Measurements from ENCODE around the gene VPS72. TPM values are rescaled to one million over a fixed set of nuclear protein-coding genes. Genes with fewer than 3 reads are reported as not detected.

The VPS72 gene
- total RNA-seq, 4 donors from 2014 or later, result 27.3 to 43.3 (median 31.1) TPM

DNA sequence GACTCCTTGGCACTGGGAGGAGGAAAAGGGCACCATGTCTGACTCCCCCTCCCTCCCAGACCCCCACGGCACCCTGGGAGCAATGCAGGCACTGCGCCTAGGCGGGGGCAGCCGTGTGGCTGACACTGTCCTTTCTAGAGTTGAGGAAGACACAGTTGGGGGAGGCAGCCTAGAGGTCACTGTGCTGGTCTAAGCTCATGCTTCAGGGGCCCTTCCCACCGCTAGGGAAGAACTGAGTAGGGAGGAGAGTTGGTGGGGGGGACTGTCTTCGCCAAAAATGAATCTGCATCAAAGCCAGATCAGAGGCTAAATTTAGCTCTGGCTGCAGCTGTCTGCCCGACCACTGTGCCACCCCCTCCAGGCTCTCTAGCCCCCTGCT, 47.0 kb downstream of the VPS72 start:
- intact Hi-C loops (cut with DNase I; ENCODE audit: low total_unique reads), result no loop called here

DNA sequence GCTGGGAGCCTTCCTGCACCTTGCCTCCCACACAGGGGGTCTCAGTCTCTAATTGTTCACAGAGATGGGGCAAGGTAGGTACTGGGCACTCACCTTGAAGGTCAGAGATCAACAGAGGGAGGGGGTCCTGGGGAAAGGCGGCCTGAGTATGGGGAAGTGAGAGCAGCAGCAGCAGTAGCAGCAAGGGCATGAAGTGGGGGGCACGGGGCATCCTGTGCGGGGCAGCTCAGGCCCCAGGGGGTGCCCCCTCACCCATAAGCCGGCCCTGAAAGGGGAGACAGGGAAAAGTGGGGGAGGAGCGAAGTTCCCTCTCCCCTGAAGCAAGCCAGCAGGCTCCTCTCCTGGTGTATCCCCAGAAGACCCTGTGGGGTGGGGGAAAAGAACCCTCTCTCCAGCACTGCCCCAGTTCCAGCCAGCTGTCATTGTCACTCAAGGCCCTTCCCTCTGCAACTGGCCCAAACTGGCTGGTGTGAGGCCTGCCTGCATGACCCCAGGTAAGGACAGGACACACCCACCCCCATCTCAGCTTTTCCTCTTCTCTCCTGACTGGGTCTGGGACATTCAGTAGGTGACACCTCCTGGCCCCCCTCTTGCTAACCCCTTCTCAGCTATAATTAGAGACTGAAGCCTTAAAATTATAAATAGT, 47.5 kb downstream of the VPS72 start:
- DNase-seq (ENCODE audit: low spot score in 2 of 2), result peak in 1 of 2 donors; percentile 58
- TF ChIP-seq, protein P1, sequence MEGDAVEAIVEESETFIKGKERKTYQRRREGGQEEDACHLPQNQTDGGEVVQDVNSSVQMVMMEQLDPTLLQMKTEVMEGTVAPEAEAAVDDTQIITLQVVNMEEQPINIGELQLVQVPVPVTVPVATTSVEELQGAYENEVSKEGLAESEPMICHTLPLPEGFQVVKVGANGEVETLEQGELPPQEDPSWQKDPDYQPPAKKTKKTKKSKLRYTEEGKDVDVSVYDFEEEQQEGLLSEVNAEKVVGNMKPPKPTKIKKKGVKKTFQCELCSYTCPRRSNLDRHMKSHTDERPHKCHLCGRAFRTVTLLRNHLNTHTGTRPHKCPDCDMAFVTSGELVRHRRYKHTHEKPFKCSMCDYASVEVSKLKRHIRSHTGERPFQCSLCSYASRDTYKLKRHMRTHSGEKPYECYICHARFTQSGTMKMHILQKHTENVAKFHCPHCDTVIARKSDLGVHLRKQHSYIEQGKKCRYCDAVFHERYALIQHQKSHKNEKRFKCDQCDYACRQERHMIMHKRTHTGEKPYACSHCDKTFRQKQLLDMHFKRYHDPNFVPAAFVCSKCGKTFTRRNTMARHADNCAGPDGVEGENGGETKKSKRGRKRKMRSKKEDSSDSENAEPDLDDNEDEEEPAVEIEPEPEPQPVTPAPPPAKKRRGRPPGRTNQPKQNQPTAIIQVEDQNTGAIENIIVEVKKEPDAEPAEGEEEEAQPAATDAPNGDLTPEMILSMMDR (IDR thresholded peaks at IDR 0.05), result no peak
- TF ChIP-seq POLR2A (IDR thresholded peaks at IDR 0.05), result no peak
- intact Hi-C loops (cut with DNase I; ENCODE audit: low total_unique reads), result no loop called here
- 74 to 76% methylated on average over 5 of the region's 5 CpGs for WGBS, 2 donors
- H3K4me3 ChIP-seq (ENCODE audit: low read depth, poor library complexity, severe bottlenecking), result no peak overlapping the region

More for the DNA sequence above, 47.0 kb downstream of the VPS72 start:
- H3K4me3 ChIP-seq (ENCODE audit: low read depth, poor library complexity, severe bottlenecking), result no peak overlapping the region
- WGBS, 2 donors, result 84 to 90% methylated on average over 7 of the region's 7 CpGs
- TF ChIP-seq POLR2A (IDR thresholded peaks at IDR 0.05), result no peak
- TF ChIP-seq, protein P1 (IDR thresholded peaks at IDR 0.05), result no peak
- DNase-seq (ENCODE audit: low spot score in 2 of 2), result no peak

DNA sequence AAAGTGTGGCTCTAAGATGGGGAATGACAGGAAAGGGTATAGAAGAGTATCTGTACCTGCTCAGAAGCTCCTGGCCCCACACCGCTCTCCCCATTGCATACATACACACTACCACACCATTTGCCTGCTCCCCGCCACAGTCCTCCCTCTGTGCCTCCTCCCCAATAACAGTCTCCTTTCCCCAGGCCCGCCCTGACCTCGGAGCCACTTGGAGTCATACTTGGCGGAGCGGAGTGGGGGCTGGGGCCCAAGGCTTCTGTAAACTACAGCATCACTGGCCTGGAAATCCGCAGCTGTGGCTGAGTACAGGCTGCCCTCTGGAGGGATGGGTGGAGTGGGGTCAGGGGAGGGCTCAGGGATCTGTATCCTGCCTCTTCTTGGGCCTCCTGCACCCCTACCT, 52.2 kb downstream of the VPS72 start:
- 96 to 98% methylated on average over 7 of the region's 7 CpGs for WGBS, 2 donors
- intact Hi-C loops (cut with DNase I; ENCODE audit: low total_unique reads), result no loop called here
- H3K4me3 ChIP-seq (ENCODE audit: low read depth, poor library complexity, severe bottlenecking), result no peak overlapping the region
- DNase-seq (ENCODE audit: low spot score in 2 of 2), result no peak
- no peak for TF ChIP-seq POLR2A (IDR thresholded peaks at IDR 0.05)
- TF ChIP-seq, protein P1 (IDR thresholded peaks at IDR 0.05), result no peak

DNA sequence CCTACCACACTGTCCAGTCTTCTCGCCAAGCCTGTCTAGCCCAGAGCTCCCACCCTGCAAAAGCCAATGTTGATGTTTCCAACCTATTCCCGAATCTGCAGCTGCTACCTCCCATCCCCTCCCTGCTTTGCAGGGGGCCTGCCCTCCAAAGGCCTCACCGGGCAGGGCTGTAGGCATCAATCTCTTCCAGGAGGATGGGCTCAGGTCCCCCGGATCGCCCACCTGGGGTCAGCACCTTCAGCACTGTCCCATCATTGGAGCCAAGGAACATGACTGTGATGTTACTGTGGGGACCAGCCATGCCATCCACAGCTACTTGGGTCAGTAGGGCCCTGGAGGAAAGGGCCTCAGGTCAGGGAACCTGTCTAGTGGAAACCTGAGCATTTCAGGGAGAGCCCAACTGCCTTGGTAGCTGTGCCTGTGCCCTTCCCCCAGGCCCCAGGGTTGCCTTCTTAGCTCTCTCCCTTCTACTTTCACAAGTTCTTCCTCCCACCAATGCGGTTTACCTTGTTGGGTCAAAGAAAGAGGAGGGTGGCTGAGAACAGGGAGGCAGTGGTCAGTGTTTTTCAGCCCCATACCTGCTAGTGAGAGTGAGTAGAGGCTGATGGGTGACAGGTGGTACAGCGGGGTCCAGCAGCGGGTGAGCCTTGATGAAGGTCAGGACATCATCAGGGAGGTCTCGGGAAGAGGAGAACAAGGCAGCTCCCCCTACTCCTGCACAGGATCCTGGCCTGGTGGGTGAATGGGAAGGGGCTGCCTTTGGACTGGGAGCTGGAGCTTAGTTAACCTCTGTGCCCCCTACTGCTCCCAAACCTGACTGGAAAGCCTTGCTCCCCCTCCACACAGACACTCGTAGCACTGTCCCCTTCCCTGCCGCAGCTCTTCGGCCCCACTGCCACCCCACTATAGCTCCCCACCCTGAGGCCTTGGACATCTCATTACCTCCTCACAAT, 54.3 kb downstream of the VPS72 start:
- no peak overlapping the region for H3K4me3 ChIP-seq (ENCODE audit: low read depth, poor library complexity, severe bottlenecking)
- TF ChIP-seq, protein P1 (IDR thresholded peaks at IDR 0.05), result no peak
- no peak for TF ChIP-seq POLR2A (IDR thresholded peaks at IDR 0.05)
- intact Hi-C loops (cut with DNase I; ENCODE audit: low total_unique reads), result no loop called here
- 84 to 91% methylated on average over 12 of the region's 12 CpGs for whole genome bisulfite sequencing, 2 donors
- DNase-seq (ENCODE audit: low spot score in 2 of 2), result no peak

DNA sequence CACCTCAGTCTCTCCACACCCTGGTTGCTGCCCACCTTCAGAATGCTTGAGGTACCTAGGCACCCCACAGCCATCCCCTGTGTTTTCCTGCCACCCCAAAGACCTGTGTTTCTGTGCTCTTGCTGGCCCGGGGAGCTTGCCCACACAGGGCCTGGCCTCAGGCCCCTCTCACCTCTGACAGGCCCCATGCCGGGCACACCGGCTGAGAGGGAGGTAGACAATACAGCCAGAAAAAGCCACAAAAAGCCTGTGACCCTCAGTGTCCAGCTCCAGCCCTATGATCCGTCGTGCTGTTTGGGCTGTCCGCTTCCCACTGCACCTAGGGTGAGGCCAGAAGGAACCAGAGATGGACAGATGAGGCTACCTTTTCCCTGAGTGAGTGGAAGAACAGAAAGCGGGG, 55.0 kb downstream of the VPS72 start:
- DNase-seq (ENCODE audit: low spot score in 2 of 2), result no peak
- no peak overlapping the region for H3K4me3 ChIP-seq (ENCODE audit: low read depth, poor library complexity, severe bottlenecking)
- TF ChIP-seq POLR2A (IDR thresholded peaks at IDR 0.05), result no peak
- TF ChIP-seq, protein P1 (IDR thresholded peaks at IDR 0.05), result no peak
- WGBS, 2 donors, result 91 to 93% methylated on average over 4 to 7 of the region's 7 CpGs
- intact Hi-C loops (cut with DNase I; ENCODE audit: low total_unique reads), result no loop called here
